Hematopoietic multipotent progenitor cell treated with erythropoietin and hydrocortisone succinate and interleukin-3 and kit ligand, for 4 days (in vitro differentiated cells): ENCODE results near the gene BMF.
A peak's percentile ranks its signal among the peaks of the same experiment; 100 is the strongest.
"Not testable (repeated sequence)": the region's sequence is repeated elsewhere in the genome, so short reads cannot be mapped to it uniquely, and the experiment has no call there.

Source experiments
- DNase-seq: peaks from one replicate; pipeline ENCODE4 v3.0.0-alpha.2; 2015

BMF gene

GRCh38 chr15:40108855-40109735, at the start of gene BMF:
BMF (minus strand) TSS chr15:40108879; CDS start chr15:40106086, 2,793 bp downstream.
- peak; percentile 99 for DNase-seq

- no peak for DNase-seq
Measured at GRCh38 chr15:40157778-40158447, 49.2 kb upstream of the BMF start.

- DNase-seq = no peak
Measured at GRCh38 chr15:40155270-40155910, 46.7 kb upstream of the BMF start.

GRCh38 chr15:40154821-40155220, 46.1 kb upstream of the BMF start:
- DNase-seq = not testable (repeated sequence)

GRCh38 chr15:40151991-40152390, 43.3 kb upstream of the BMF start:
- DNase-seq = no peak

GRCh38 chr15:40151499-40151898, 42.8 kb upstream of the BMF start:
- DNase-seq = no peak

- DNase-seq = peak; percentile 80
Measured at GRCh38 chr15:40150163-40150925, 41.7 kb upstream of the BMF start.

- DNase-seq = no peak
Measured at GRCh38 chr15:40149339-40149738, 40.7 kb upstream of the BMF start.

GRCh38 chr15:40146037-40146436, 37.4 kb upstream of the BMF start:
- DNase-seq = no peak

GRCh38 chr15:40142428-40142827, 33.7 kb upstream of the BMF start:
- DNase-seq = no peak

- not testable (repeated sequence) for DNase-seq
Measured at GRCh38 chr15:40138201-40138570, 29.5 kb upstream of the BMF start.

GRCh38 chr15:40137303-40138200, 28.9 kb upstream of the BMF start:
- peak; percentile 15 for DNase-seq

- DNase-seq = no peak
Measured at GRCh38 chr15:40136470-40137302, 28.0 kb upstream of the BMF start.

- not testable (repeated sequence) for DNase-seq
Measured at GRCh38 chr15:40135846-40136450, 27.3 kb upstream of the BMF start.

GRCh38 chr15:40134885-40135284, 26.2 kb upstream of the BMF start:
- no peak for DNase-seq

- DNase-seq = no peak
Measured at GRCh38 chr15:40133544-40133943, 24.9 kb upstream of the BMF start.

- peak; percentile 48 for DNase-seq
Measured at GRCh38 chr15:40130799-40131502, 22.3 kb upstream of the BMF start.

GRCh38 chr15:40130118-40130517, 21.4 kb upstream of the BMF start:
- DNase-seq = no peak

GRCh38 chr15:40128766-40129660, 20.3 kb upstream of the BMF start:
- DNase-seq = peak; percentile 17
